ENCODE data around the gene DDX4. TPM values are rescaled to one million over a fixed set of nuclear protein-coding genes. Genes with fewer than 3 reads are reported as not detected.

Gene DDX4
- total and polyA plus RNA-seq, 2 donors: 0.57 TPM

DNA sequence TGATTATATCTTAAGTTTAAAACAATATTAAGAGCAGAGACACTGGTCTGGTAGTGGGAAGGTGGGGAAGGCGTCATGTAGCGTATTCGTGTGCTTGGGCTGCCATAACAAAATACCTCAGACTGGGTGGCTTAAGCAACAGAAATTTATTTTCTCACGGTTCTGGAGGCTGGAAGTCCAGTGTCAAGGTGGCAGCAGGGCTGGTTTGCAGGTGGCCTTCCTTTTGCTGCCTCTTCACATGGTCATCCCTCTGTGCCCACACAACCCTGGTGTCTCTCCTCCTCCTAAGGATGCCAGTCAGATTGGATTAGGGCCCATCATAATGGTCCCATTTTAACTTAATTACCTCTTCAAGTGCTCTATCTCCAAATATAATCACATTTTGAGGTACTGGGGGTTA lies 122.8 kb downstream of the DDX4 start:
- H3K4me3 ChIP-seq (ENCODE audit: low read length in 2 of 2): no peak overlapping the region
- no peak for DNase-seq (ENCODE audit: low read depth in 6 of 9, low spot score in 9 of 9)
- no peak overlapping the region for H3K27ac ChIP-seq (ENCODE audit: low read depth in 1 of 2, low read length in 1 of 2)
- 98% methylated on average over 4 of the region's 4 CpGs for WGBS
- H3K4me1 ChIP-seq (ENCODE audit: control insufficient read depth in 2 of 2, insufficient read depth in 2 of 2, low read length in 2 of 2): peaks cover 6 to 10% of the 10 kb centered on the region in 2 donors
- no peaks in the 10 kb centered on the region for H3K36me3 ChIP-seq (ENCODE audit: control insufficient read depth in 2 of 2, insufficient read depth in 2 of 2, low read length in 1 of 2)
- H3K27me3 ChIP-seq (ENCODE audit: control insufficient read depth in 2 of 2, insufficient read depth in 1 of 2, low read length in 1 of 2): no peaks in the 10 kb centered on the region
- no peaks in the 10 kb centered on the region for H3K9me3 ChIP-seq (ENCODE audit: control insufficient read depth in 2 of 2, insufficient read depth in 1 of 2, low read length in 1 of 2)

DNA sequence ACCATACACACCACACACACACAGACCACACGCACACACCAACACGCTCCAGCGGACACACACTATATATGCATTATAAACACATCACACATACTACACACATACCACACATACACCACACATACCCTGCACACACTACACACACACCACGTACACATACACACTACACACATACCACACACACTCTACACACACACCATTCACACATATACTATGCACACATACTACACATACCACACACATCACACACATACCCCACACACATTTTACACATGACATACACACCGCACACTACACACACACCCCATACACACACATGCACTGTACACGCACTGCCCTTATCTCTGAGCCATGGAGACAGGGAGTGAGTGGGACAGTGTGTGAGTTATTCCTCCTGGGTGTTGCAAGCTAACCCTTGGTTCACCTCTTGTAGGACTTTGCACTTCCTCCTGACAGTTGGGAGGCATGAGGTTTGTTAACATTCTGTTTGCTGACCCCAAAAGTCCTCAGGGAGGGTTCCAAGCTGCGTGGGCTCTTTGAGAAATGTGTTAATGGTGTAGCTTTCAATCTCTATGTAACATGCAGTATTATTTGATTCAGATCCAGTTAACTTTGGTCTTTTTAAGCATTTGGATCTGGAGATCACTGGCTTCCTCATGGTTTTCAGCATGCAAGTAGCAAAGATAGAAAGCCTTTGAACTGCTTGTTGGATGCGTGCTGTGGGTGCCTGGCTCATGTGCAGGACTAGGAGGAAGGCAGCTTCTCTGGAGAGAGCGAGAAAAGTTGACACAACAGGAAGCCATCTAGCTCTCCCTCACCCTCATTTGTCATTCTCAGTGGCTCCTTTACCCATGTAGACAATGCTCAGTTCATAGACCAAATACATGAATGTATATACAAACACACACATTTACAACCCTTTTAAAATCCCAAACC lies 127.0 kb downstream of the DDX4 start:
- H3K36me3 ChIP-seq (ENCODE audit: control insufficient read depth in 2 of 2, insufficient read depth in 2 of 2, low read length in 1 of 2): no peaks in the 10 kb centered on the region
- 94% methylated on average over 9 of the region's 9 CpGs for WGBS
- H3K4me3 ChIP-seq (ENCODE audit: low read length in 2 of 2): no peak overlapping the region
- peak in 2 of 9 donors; percentile 9 to 39 for DNase-seq (ENCODE audit: low read depth in 6 of 9, low spot score in 9 of 9)
- H3K9me3 ChIP-seq (ENCODE audit: control insufficient read depth in 2 of 2, insufficient read depth in 1 of 2, low read length in 1 of 2): no peaks in the 10 kb centered on the region
- no peaks in the 10 kb centered on the region for H3K27me3 ChIP-seq (ENCODE audit: control insufficient read depth in 2 of 2, insufficient read depth in 1 of 2, low read length in 1 of 2)
- H3K4me1 ChIP-seq (ENCODE audit: control insufficient read depth in 2 of 2, insufficient read depth in 2 of 2, low read length in 2 of 2): no peaks in the 10 kb centered on the region
- no peak overlapping the region for H3K27ac ChIP-seq (ENCODE audit: low read depth in 1 of 2, low read length in 1 of 2)

GRCh38 chr5:55865831-55866230 lies 128.0 kb downstream of the DDX4 start:
- DNase-seq (ENCODE audit: low read depth in 6 of 9, low spot score in 9 of 9): no peak
- no peaks in the 10 kb centered on the region for H3K9me3 ChIP-seq (ENCODE audit: control insufficient read depth in 2 of 2, insufficient read depth in 1 of 2, low read length in 1 of 2)
- no peaks in the 10 kb centered on the region for H3K27me3 ChIP-seq (ENCODE audit: control insufficient read depth in 2 of 2, insufficient read depth in 1 of 2, low read length in 1 of 2)
- no peaks in the 10 kb centered on the region for H3K4me1 ChIP-seq (ENCODE audit: control insufficient read depth in 2 of 2, insufficient read depth in 2 of 2, low read length in 2 of 2)
- H3K36me3 ChIP-seq (ENCODE audit: control insufficient read depth in 2 of 2, insufficient read depth in 2 of 2, low read length in 1 of 2): no peaks in the 10 kb centered on the region
- no peak overlapping the region for H3K27ac ChIP-seq (ENCODE audit: low read depth in 1 of 2, low read length in 1 of 2)
- no peak overlapping the region for H3K4me3 ChIP-seq (ENCODE audit: low read length in 2 of 2)
- 98% methylated on average over 3 of the region's 3 CpGs for WGBS

DNA sequence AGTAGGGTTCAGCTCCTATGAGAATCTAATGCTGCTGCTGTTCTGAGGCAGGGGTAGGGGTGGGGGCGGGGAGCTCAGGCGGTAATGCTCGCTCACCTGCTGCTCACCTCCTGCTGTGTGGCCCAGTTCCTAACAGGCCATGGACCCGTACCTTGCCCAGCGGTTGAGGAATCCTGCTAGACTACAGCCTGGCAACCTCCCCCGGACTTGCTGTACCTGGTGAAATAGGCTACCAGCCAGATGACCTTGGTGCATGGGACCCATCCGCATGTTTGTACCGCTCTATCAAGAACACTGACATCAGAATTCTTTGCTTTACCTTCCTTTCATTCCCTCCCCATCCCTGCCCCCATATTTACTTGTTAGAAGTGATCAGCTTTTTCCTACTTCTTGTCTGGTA lies 128.6 kb downstream of the DDX4 start:
- H3K27ac ChIP-seq (ENCODE audit: low read depth in 1 of 2, low read length in 1 of 2): no peak overlapping the region
- no peaks in the 10 kb centered on the region for H3K9me3 ChIP-seq (ENCODE audit: control insufficient read depth in 2 of 2, insufficient read depth in 1 of 2, low read length in 1 of 2)
- no peaks in the 10 kb centered on the region for H3K27me3 ChIP-seq (ENCODE audit: control insufficient read depth in 2 of 2, insufficient read depth in 1 of 2, low read length in 1 of 2)
- H3K4me1 ChIP-seq (ENCODE audit: control insufficient read depth in 2 of 2, insufficient read depth in 2 of 2, low read length in 2 of 2): no peaks in the 10 kb centered on the region
- no peak overlapping the region for H3K4me3 ChIP-seq (ENCODE audit: low read length in 2 of 2)
- H3K36me3 ChIP-seq (ENCODE audit: control insufficient read depth in 2 of 2, insufficient read depth in 2 of 2, low read length in 1 of 2): no peaks in the 10 kb centered on the region
- DNase-seq (ENCODE audit: low read depth in 6 of 9, low spot score in 9 of 9): no peak
- WGBS: 98% methylated on average over 8 of the region's 8 CpGs

Other genes starting within 250 kb of the DDX4 start
- gene PLPP1, start 203.1 kb upstream of the DDX4 start, total RNA-seq: 14.6 TPM
- gene PLPP1, start 203.1 kb upstream of the DDX4 start, polyA plus RNA-seq: 32.5 TPM
- 29.3 TPM for gene SLC38A9, start 25.7 kb upstream of the DDX4 start, total RNA-seq
- gene SLC38A9, start 25.7 kb upstream of the DDX4 start, polyA plus RNA-seq: 18.4 TPM
- gene IL31RA, start 113.3 kb downstream of the DDX4 start, total RNA-seq: 3.3 TPM
- 2.9 TPM for gene IL31RA, start 113.3 kb downstream of the DDX4 start, polyA plus RNA-seq